A673 (cell line): ENCODE measurements around the gene USP44. TPM values are rescaled to one million over a fixed set of nuclear protein-coding genes. Genes with fewer than 3 reads are reported as not detected.

Experiments
- Bru-seq: library from RNA; stranded (reverse); fragments of 400-500 nt; gene quantifications from one replicate; lab custom pipeline; 2021; lab: Mats Ljungman, UMichigan
- BruChase-seq, 2 experiments: library from RNA; stranded (reverse); fragments of 400-500 nt; gene quantifications; one replicate each; lab custom pipeline; 2021; lab: Mats Ljungman, UMichigan
- BruUV-seq: library from RNA; stranded (reverse); fragments of 400-500 nt; replicated peaks from 2 replicates; lab custom pipeline; 2021; lab: Mats Ljungman, UMichigan
- CTCF ChIA-PET: fragments of 300-600 bp; sonication (Branson Sonifier 250); formaldehyde crosslinking; loops from one replicate; lab custom pipeline; 2022; ENCODE audit warnings: antibody characterized with exemption; lab: Charles Lee
- POLR2A ChIA-PET: fragments of 300-600 bp; sonication (Branson Sonifier 250); formaldehyde crosslinking; loops from one replicate; lab custom pipeline; 2022; ENCODE audit warnings: antibody characterized with exemption; ENCODE audit not compliant: low non-redundant PET; lab: Charles Lee
- DNase-seq: peaks from one replicate; pipeline ENCODE4 v3.0.0-alpha.2; 2015; ENCODE audit warnings: low spot score
- H3K27ac ChIP-seq: fragments of 200-600 bp; sonication (generic); 2 replicates; pipeline ENCODE4 v1.5.1; 2016; ENCODE audit warnings: mixed run types, low read depth, mild to moderate bottlenecking, mixed read lengths, antibody characterized with exemption, low read length; ENCODE audit not compliant: poor library complexity, severe bottlenecking
- H3K27me3 ChIP-seq: fragments of 200-600 bp; sonication (generic); replicated peaks from 2 replicates; pipeline ENCODE4 v1.6.1; 2017; ENCODE audit warnings: mixed run types, low read depth, mild to moderate bottlenecking, mixed read lengths, antibody characterized with exemption, low read length; ENCODE audit not compliant: insufficient read depth, poor library complexity
- H3K36me3 ChIP-seq: fragments of 200-600 bp; sonication (generic); 2 replicates; pipeline ENCODE4 v1.6.1; 2016; ENCODE audit warnings: mixed run types, mild to moderate bottlenecking, mixed read lengths, antibody characterized with exemption, low read length; ENCODE audit not compliant: insufficient read depth, poor library complexity, severe bottlenecking
- H3K4me1 ChIP-seq: fragments of 200-600 bp; sonication (generic); 2 replicates; pipeline ENCODE4 v1.6.1; 2017; ENCODE audit warnings: mixed run types, mild to moderate bottlenecking, mixed read lengths, antibody characterized with exemption, low read length; ENCODE audit not compliant: insufficient read depth, poor library complexity, severe bottlenecking
- H3K4me3 ChIP-seq: fragments of 200-600 bp; sonication (generic); 2 replicates; pipeline ENCODE4 v1.5.1; 2016; ENCODE audit warnings: low read depth, mixed run types, mild to moderate bottlenecking, mixed read lengths, low read length; ENCODE audit not compliant: poor library complexity, severe bottlenecking
- H3K9me3 ChIP-seq: fragments of 200-600 bp; sonication (generic); 2 replicates; pipeline ENCODE4 v1.6.1; 2016; ENCODE audit warnings: mixed run types, low read depth, mild to moderate bottlenecking, mixed read lengths, antibody characterized with exemption, low read length; ENCODE audit not compliant: poor library complexity, severe bottlenecking
- CTCF ChIP-seq: fragments of 300-800, 200-600 bp; sonication (generic); conservative IDR thresholded peaks from 2 replicates; pipeline ENCODE4 v1.5.1; 2017; ENCODE audit warnings: low read depth, mild to moderate bottlenecking, antibody characterized with exemption, low read length, moderate library complexity, mixed read lengths
- EZH2 ChIP-seq: fragments of 200-600 bp; sonication (generic); IDR thresholded peaks from 2 replicates; pipeline ENCODE4 v1.6.1; 2017; ENCODE audit warnings: borderline replicate concordance, low read depth, mild to moderate bottlenecking, mixed read lengths, antibody characterized with exemption, low read length; ENCODE audit not compliant: poor library complexity, severe bottlenecking
- intact Hi-C: fragments of 100-400 bp; cut with micrococcal nuclease; formaldehyde crosslinking; loops from one replicate; pipeline ENCODE4 v1.10.0; 2022; ENCODE audit not compliant: unreplicated experiment
- long read RNA-seq: library from polyadenylated mRNA; stranded (forward); transcript quantifications from one replicate; pipeline ENCODE4 v2.0.0, GENCODE V29; 2022
- total RNA-seq: library from RNA; stranded (reverse); gene quantifications from 2 replicates; pipeline ENCODE4 v1.2.3, GENCODE V29; 2021

Gene USP44
- total RNA-seq (6.9 and 7.1 TPM in 2 replicates), Bru-seq, nascent RNA (percentile 57 among the genes with signal in this experiment), BruChase-seq, experiment 1, labeled RNA remaining after a 2-hour chase (percentile 59 among the genes with signal in this experiment), BruChase-seq, experiment 2, labeled RNA remaining after a 6-hour chase (percentile 50 among the genes with signal in this experiment)
- long read RNA-seq, partial matches to known transcripts, result 0 of 8 reads
- long read RNA-seq, other reads (novel, unspliced or antisense), result 3 of 8 reads

- H3K4me1 ChIP-seq, result peaks cover 13% of the 10 kb centered on the region
- ChIA-PET CTCF (no interaction called here), POLR2A (no interaction called here)
- no peaks in the 10 kb centered on the region for H3K36me3 ChIP-seq
- TF ChIP-seq EZH2 (no peak), CTCF (no peak)
- H3K9me3 ChIP-seq, result peaks cover 5% of the 10 kb centered on the region
- DNase-seq, result no peak
- intact Hi-C loops, result no loop called here
- H3K27me3 ChIP-seq, result no peaks in the 10 kb centered on the region
- no peak within 1 kb of the TSS for H3K27ac ChIP-seq
- no peak within 1 kb of the TSS for H3K4me3 ChIP-seq
- no TSS peak for BruUV-seq
Measured at GRCh38 chr12:95551305-95551704, at the start of gene USP44. USP44 (minus strand) TSS chr12:95551476; CDS start chr12:95534256, 17,220 bp downstream.

- Histone ChIP-seq H3K4me1 (no peaks in the 10 kb centered on the region), H3K27me3 (no peaks in the 10 kb centered on the region), H3K27ac (no peak overlapping the region), H3K36me3 (no peaks in the 10 kb centered on the region), H3K9me3 (no peaks in the 10 kb centered on the region), H3K4me3 (no peak overlapping the region)
- no peak for DNase-seq
- TF ChIP-seq CTCF (no peak), EZH2 (no peak)
- BruUV-seq, result no TSS peak
- ChIA-PET POLR2A (no interaction called here), CTCF (no interaction called here)
- intact Hi-C loops, result no loop called here
Measured at GRCh38 chr12:95600567-95600966, 49.3 kb upstream of the USP44 start.

GRCh38 chr12:95599880-95600279 is 48.6 kb upstream of the USP44 start:
- Histone ChIP-seq H3K9me3 (no peaks in the 10 kb centered on the region), H3K27me3 (no peaks in the 10 kb centered on the region), H3K4me3 (no peak overlapping the region), H3K27ac (no peak overlapping the region), H3K36me3 (no peaks in the 10 kb centered on the region), H3K4me1 (no peaks in the 10 kb centered on the region)
- TF ChIP-seq EZH2, result no peak
- ChIA-PET POLR2A (no interaction called here), CTCF (no interaction called here)
- BruUV-seq, result no TSS peak
- intact Hi-C loops, result no loop called here
- no peak for DNase-seq

- no peak for DNase-seq
- Histone ChIP-seq H3K27ac (no peak overlapping the region), H3K9me3 (no peaks in the 10 kb centered on the region), H3K36me3 (no peaks in the 10 kb centered on the region), H3K27me3 (no peaks in the 10 kb centered on the region), H3K4me3 (no peak overlapping the region), H3K4me1 (no peaks in the 10 kb centered on the region)
- TF ChIP-seq EZH2 (no peak), CTCF (no peak)
- ChIA-PET CTCF (no interaction called here), POLR2A (no interaction called here)
- intact Hi-C loops, result no loop called here
- no TSS peak for BruUV-seq
Measured at GRCh38 chr12:95594136-95594535, 42.9 kb upstream of the USP44 start.
